Measurements from ENCODE around the gene APOD. TPM values are rescaled to one million over a fixed set of nuclear protein-coding genes. Genes with fewer than 3 reads are reported as not detected.

APOD gene
- total RNA-seq, 1 donor from 2014 or later, result not detected

DNA sequence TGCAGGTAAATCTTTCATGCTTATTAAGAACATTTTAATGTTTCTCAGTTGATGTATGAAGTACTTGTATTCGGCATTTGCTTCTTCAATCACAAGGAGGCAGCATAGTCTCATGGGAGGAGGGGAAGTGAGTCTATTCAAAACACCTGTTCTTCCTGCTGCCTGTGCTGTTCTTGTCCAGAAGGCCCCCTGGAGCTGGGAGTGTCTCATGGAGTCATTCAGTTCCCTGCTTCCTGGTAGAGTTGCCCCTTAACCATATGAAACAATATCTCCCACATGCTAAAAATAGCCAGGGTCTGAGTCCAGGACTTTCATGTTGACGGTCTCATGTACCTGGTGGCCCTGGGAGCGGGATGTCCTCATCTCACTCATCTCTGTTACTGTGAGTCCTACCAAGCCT lies 25.1 kb downstream of the APOD start:
- H3K4me3 Mint-ChIP-seq (ENCODE audit: unreplicated experiment), result no peak overlapping the region
- no peak overlapping the region for H3K27ac Mint-ChIP-seq (ENCODE audit: unreplicated experiment)
- no peak overlapping the region for H2AFZ ChIP-seq (ENCODE audit: low read depth, low read length)
- H4K20me1 ChIP-seq (ENCODE audit: insufficient read depth, low read length), result no peaks in the 10 kb centered on the region
- no peak overlapping the region for H3K9ac ChIP-seq (ENCODE audit: low read length)
- H3K36me3 Mint-ChIP-seq (ENCODE audit: low read depth, unreplicated experiment), result no peaks in the 10 kb centered on the region
- no peaks in the 10 kb centered on the region for H3K4me1 ChIP-seq (ENCODE audit: insufficient read depth, low read length)
- H3K4me1 Mint-ChIP-seq (ENCODE audit: low read depth, unreplicated experiment), result no peaks in the 10 kb centered on the region
- no peaks in the 10 kb centered on the region for H3K36me3 ChIP-seq (ENCODE audit: insufficient read depth, low read length)
- no peaks in the 10 kb centered on the region for H3K9me3 Mint-ChIP-seq (ENCODE audit: unreplicated experiment)
- H3K4me3 ChIP-seq (ENCODE audit: insufficient read depth, low read depth, low read length), result no peak overlapping the region
- no peak overlapping the region for H3K27ac ChIP-seq (ENCODE audit: low read depth, low read length)
- H3K27me3 ChIP-seq (ENCODE audit: insufficient read depth, low read length), result peaks cover 14% of the 10 kb centered on the region
- FAIRE-seq (no peak), DNase-seq (ENCODE audit: low read depth) (no peak)
- H3K4me2 ChIP-seq (ENCODE audit: low read length), result no peak overlapping the region
- H3K9me3 ChIP-seq (ENCODE audit: insufficient read depth, low read depth, low read length), result no peaks in the 10 kb centered on the region
- H3K27me3 Mint-ChIP-seq (ENCODE audit: low read depth, unreplicated experiment), result peaks cover 10% of the 10 kb centered on the region
- TF ChIP-seq, protein P1, sequence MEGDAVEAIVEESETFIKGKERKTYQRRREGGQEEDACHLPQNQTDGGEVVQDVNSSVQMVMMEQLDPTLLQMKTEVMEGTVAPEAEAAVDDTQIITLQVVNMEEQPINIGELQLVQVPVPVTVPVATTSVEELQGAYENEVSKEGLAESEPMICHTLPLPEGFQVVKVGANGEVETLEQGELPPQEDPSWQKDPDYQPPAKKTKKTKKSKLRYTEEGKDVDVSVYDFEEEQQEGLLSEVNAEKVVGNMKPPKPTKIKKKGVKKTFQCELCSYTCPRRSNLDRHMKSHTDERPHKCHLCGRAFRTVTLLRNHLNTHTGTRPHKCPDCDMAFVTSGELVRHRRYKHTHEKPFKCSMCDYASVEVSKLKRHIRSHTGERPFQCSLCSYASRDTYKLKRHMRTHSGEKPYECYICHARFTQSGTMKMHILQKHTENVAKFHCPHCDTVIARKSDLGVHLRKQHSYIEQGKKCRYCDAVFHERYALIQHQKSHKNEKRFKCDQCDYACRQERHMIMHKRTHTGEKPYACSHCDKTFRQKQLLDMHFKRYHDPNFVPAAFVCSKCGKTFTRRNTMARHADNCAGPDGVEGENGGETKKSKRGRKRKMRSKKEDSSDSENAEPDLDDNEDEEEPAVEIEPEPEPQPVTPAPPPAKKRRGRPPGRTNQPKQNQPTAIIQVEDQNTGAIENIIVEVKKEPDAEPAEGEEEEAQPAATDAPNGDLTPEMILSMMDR (IDR thresholded peaks at IDR 0.05; ENCODE audit: insufficient read depth, low read depth, low read length), result peak; percentile 16
- TF ChIP-seq EZH2 (IDR thresholded peaks at IDR 0.05; ENCODE audit: insufficient read depth, low read length), result no peak
- H3K79me2 ChIP-seq (ENCODE audit: insufficient read depth, low read length), result no peaks in the 10 kb centered on the region

DNA sequence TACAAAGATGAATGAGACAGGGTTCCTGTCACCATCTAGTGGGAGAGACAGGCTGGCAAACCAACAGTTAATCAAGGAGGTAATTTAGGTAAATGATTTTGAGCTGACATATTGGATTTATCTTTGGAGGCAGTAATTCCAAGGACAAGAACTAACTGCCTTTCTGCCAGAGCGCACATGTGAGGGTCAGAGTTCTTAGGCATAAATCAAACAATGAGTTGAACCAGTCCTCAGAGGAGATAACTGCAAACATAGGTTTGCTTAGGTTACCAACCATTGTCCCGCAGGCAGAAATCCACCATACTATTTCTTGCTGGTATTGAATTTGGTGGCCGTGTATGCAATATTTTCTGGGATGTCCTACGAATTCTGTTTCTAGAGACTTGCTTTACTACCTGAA lies 26.4 kb downstream of the APOD start:
- no peaks in the 10 kb centered on the region for H3K9me3 Mint-ChIP-seq (ENCODE audit: unreplicated experiment)
- H3K4me1 Mint-ChIP-seq (ENCODE audit: low read depth, unreplicated experiment), result no peaks in the 10 kb centered on the region
- Histone ChIP-seq H3K4me3 (ENCODE audit: insufficient read depth, low read depth, low read length) (no peak overlapping the region), H3K79me2 (ENCODE audit: insufficient read depth, low read length) (no peaks in the 10 kb centered on the region), H4K20me1 (ENCODE audit: insufficient read depth, low read length) (no peaks in the 10 kb centered on the region), H3K9me3 (ENCODE audit: insufficient read depth, low read depth, low read length) (no peaks in the 10 kb centered on the region), H3K27me3 (ENCODE audit: insufficient read depth, low read length) (peaks cover 11% of the 10 kb centered on the region), H3K9ac (ENCODE audit: low read length) (no peak overlapping the region), H3K4me2 (ENCODE audit: low read length) (no peak overlapping the region), H3K27ac (ENCODE audit: low read depth, low read length) (no peak overlapping the region), H2AFZ (ENCODE audit: low read depth, low read length) (no peak overlapping the region), H3K4me1 (ENCODE audit: insufficient read depth, low read length) (no peaks in the 10 kb centered on the region), H3K36me3 (ENCODE audit: insufficient read depth, low read length) (no peaks in the 10 kb centered on the region)
- H3K27ac Mint-ChIP-seq (ENCODE audit: unreplicated experiment), result no peak overlapping the region
- no peak for DNase-seq (ENCODE audit: low read depth)
- H3K36me3 Mint-ChIP-seq (ENCODE audit: low read depth, unreplicated experiment), result no peaks in the 10 kb centered on the region
- peaks cover 5% of the 10 kb centered on the region for H3K27me3 Mint-ChIP-seq (ENCODE audit: low read depth, unreplicated experiment)
- no peak for TF ChIP-seq EZH2 (IDR thresholded peaks at IDR 0.05; ENCODE audit: insufficient read depth, low read length)
- TF ChIP-seq, protein P1 (IDR thresholded peaks at IDR 0.05; ENCODE audit: insufficient read depth, low read depth, low read length), result no peak
- FAIRE-seq, result no peak
- no peak overlapping the region for H3K4me3 Mint-ChIP-seq (ENCODE audit: unreplicated experiment)

DNA sequence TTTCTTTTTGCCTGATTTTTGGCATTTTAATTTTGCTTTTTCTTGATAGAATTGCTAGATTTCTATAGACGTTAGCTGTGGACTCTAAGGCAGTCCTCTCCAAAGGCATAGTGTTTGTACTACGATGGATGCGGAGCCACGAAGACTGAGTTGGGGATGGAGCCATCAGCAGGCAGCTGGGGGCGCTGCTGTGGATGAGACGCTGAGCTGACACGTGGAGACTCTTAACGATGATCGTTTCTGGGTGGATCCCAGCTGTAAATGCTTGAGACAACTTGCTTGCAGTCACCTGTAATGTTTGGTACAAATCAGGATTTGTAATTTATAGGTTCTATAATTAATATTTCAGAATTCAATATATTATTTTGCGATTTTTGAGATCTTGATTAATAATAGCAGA lies 27.4 kb downstream of the APOD start:
- Mint-ChIP-seq H3K36me3 (ENCODE audit: low read depth, unreplicated experiment) (no peaks in the 10 kb centered on the region), H3K27me3 (ENCODE audit: low read depth, unreplicated experiment) (peaks cover 8% of the 10 kb centered on the region), H3K4me3 (ENCODE audit: unreplicated experiment) (no peak overlapping the region), H3K9me3 (ENCODE audit: unreplicated experiment) (no peaks in the 10 kb centered on the region), H3K27ac (ENCODE audit: unreplicated experiment) (no peak overlapping the region), H3K4me1 (ENCODE audit: low read depth, unreplicated experiment) (no peaks in the 10 kb centered on the region)
- Histone ChIP-seq H3K9ac (ENCODE audit: low read length) (no peak overlapping the region), H3K4me1 (ENCODE audit: insufficient read depth, low read length) (no peaks in the 10 kb centered on the region), H3K4me3 (ENCODE audit: insufficient read depth, low read depth, low read length) (no peak overlapping the region), H3K9me3 (ENCODE audit: insufficient read depth, low read depth, low read length) (no peaks in the 10 kb centered on the region), H3K27ac (ENCODE audit: low read depth, low read length) (no peak overlapping the region), H3K4me2 (ENCODE audit: low read length) (no peak overlapping the region), H3K27me3 (ENCODE audit: insufficient read depth, low read length) (peaks cover 11% of the 10 kb centered on the region), H2AFZ (ENCODE audit: low read depth, low read length) (no peak overlapping the region), H3K36me3 (ENCODE audit: insufficient read depth, low read length) (no peaks in the 10 kb centered on the region), H3K79me2 (ENCODE audit: insufficient read depth, low read length) (no peaks in the 10 kb centered on the region), H4K20me1 (ENCODE audit: insufficient read depth, low read length) (no peaks in the 10 kb centered on the region)
- TF ChIP-seq, protein P1 (IDR thresholded peaks at IDR 0.05; ENCODE audit: insufficient read depth, low read depth, low read length), result no peak
- no peak for TF ChIP-seq EZH2 (IDR thresholded peaks at IDR 0.05; ENCODE audit: insufficient read depth, low read length)
- DNase-seq (ENCODE audit: low read depth) (no peak), FAIRE-seq (no peak)

Measured in astrocyte (in vitro differentiated cells and primary cell).